Heart right ventricle (tissue), 16 donors: ENCODE measurements around the gene STRA8. TPM values are rescaled to one million over a fixed set of nuclear protein-coding genes. Genes with fewer than 3 reads are reported as not detected.

ENCODE experiments used
- ATAC-seq, 8 donors: fragments of 200-7000 bp; cut with Tn5 transposase; one replicate each; pipeline ENCODE4 v1.9.1; 2020; ENCODE audit warnings: mild to moderate bottlenecking in 8 of 8, moderate library complexity in 8 of 8, moderate number of reproducible peaks in 1 of 8
- DNase-seq, 2 donors: peaks; one replicate each; pipeline ENCODE4 v3.0.0-alpha.2; 2020
- H3K27ac ChIP-seq, 10 donors: fragments of 200-600 bp; sonication (generic) in 2 of 10; one replicate each; pipeline versions ENCODE4 v1.5.0 to v1.8.0; 2020 to 2022; ENCODE audit warnings: mild to moderate bottlenecking in 3 of 10
- H3K27me3 ChIP-seq, 7 donors: fragments of 200-600 bp; one replicate each; pipeline ENCODE4 v1.8.0; 2021 to 2022; ENCODE audit warnings: mild to moderate bottlenecking in 2 of 7
- H3K36me3 ChIP-seq, 9 donors: fragments of 200-600 bp; sonication (generic) in 1 of 9; one replicate each; pipeline versions ENCODE4 v1.5.0 to v1.8.0; 2020 to 2022; ENCODE audit warnings: mild to moderate bottlenecking in 2 of 9
- H3K4me1 ChIP-seq, 9 donors: fragments of 200-600 bp; sonication (generic) in 1 of 9; one replicate each; pipeline versions ENCODE4 v1.5.0 to v1.8.0; 2020 to 2022; ENCODE audit warnings: mild to moderate bottlenecking in 4 of 9
- H3K4me3 ChIP-seq, 10 donors: fragments of 200-600 bp; sonication (generic) in 2 of 10; one replicate each; pipeline versions ENCODE4 v1.5.0 to v1.8.0; 2020 to 2022; ENCODE audit warnings: mild to moderate bottlenecking in 7 of 10, moderate library complexity in 2 of 10
- H3K9me3 ChIP-seq, 11 donors: fragments of 200-600 bp in 10 of 11; sonication (generic) in 2 of 11; one replicate each; pipeline versions ENCODE4 v1.5.0 to v1.8.0; 2013 to 2022; ENCODE audit warnings: mild to moderate bottlenecking in 2 of 11, control low read depth in 1 of 11, moderate library complexity in 1 of 11
- CTCF ChIP-seq, 9 donors: fragments of 200-600 bp; sonication (generic) in 2 of 9; IDR thresholded peaks; one replicate each; pipeline versions ENCODE4 v1.5.0 to v1.8.0; 2021 to 2022; ENCODE audit warnings: antibody characterized with exemption in 9 of 9, mild to moderate bottlenecking in 5 of 9, moderate library complexity in 1 of 9
- WGBS, 2 donors: extraction: QIAGEN DNeasy Blood & Tissue Kit; methylation state at CpG; one replicate each; pipeline ENCODE4 v1.1.7; 2013; ENCODE audit warnings: inconsistent platforms in 1 of 2; 5-methylcytosine and 5-hydroxymethylcytosine counted together
- intact Hi-C, 10 donors: fragments of 100-400 bp; cut with DNase I; formaldehyde crosslinking; loops; one replicate each; pipeline versions ENCODE4 v1.11.1 to v1.14.2; 2022
- polyA plus RNA-seq, 2 donors: library from polyadenylated mRNA; stranded (reverse); fragments of 200-250 nt; gene quantifications; one replicate each; pipeline ENCODE4 v1.2.3, GENCODE V29; 2013
- total RNA-seq, 10 donors: library from RNA; stranded (reverse); fragmentation: NEBNext Ultra II Directional in 3 of 10; extraction: Animal tissue kit (Norgen Biotek cat#: 25700) in 3 of 10; gene quantifications; one replicate each; pipeline versions ENCODE4 v1.2.1 to v1.2.4, GENCODE V29; 2021 to 2023
- donor health status: Arrhythmogenic right ventricular cardiomyopathy.
- donor health status: ischemic (EF 13 %, LVEDD 7.1; RV severe dilation, severe dysfunction).
- donor health status: healthy with polysubstance abuse.
- donor health status: DM: no; HTN: yes; CAD: no.
- donor health status: DM: no; HTN: no; CAD: no.
- donor health status: ischemic (EF 25% LVEDD 6.9; RV normal size, moderate dysfunction).
- donor health status: ischemic (EF 25% LVEDD 5.7; RV mildly dilated, moderate dysfunction).
- donor health status: healthy.
- donor health status: DM: yes; HTN: yes; CAD: no.
- donor health status: Ischemic cardiomyopathy.
- donor health status: ischemic (EF 35%, LVEDD 5.7; RV mildly dilated, moderate dysfunction).
- donor health status: nonischemic (EF 11% LVEDD 7.7; RV severe dilation, severe dysfunction).
- donor health status: DM: yes; HTN: yes; CAD: no.
- donor health status: PGD.
- donor health status: ischemic (EF 29% LVEDD 5.4; RV normal size, mild dysfunction).
- donor health status: nonischemic (EF 23%, LVEDD 6.1; RV moderate dilation, normal function).

Gene STRA8
- total and polyA plus RNA-seq, 12 donors: not detected

GRCh38 chr7:135277161-135277560 is 43.5 kb downstream of the STRA8 start:
- intact Hi-C loops: loop anchor here in 4 of 10 donors (5.0 to 10.0 kb wide), 3 partner anchors 365 to 592 kb away; no protein-coding TSS in a partner anchor
- no peak overlapping the region for H3K27ac ChIP-seq
- H3K9me3 ChIP-seq: no peaks in the 10 kb centered on the region
- H3K27me3 ChIP-seq: peaks cover 0 to 18% (median 5%) of the 10 kb centered on the region in 7 donors
- WGBS, 2 donors: 76 to 80% methylated on average over 13 of the region's 13 CpGs
- no peak overlapping the region for H3K4me3 ChIP-seq
- peak in 1 of 8 donors; percentile 16 for ATAC-seq
- TF ChIP-seq CTCF (IDR thresholded peaks at IDR 0.05): no peak
- H3K4me1 ChIP-seq: peaks cover 0 to 15% (median 4%) of the 10 kb centered on the region in 9 donors
- no peaks in the 10 kb centered on the region for H3K36me3 ChIP-seq
- DNase-seq: no peak

- ATAC-seq: peak; percentile 86 to 97 (median 95)
- 4% methylated on average over 7 of the region's 7 CpGs for WGBS, 2 donors
- peak overlapping the region in 2 of 10 donors; percentile 20 to 24 for H3K4me3 ChIP-seq
- TF ChIP-seq CTCF (IDR thresholded peaks at IDR 0.05): peak; percentile 81 to 100 (median 96)
- intact Hi-C loops: loop anchor here (1.0 to 10.0 kb wide), 17 partner anchors 41 to 366 kb away; partner anchors contain the start of genes NUP205 (in 4 of the 10) and CNOT4 (in 2 of the 10)
- H3K27ac ChIP-seq: no peak overlapping the region
- H3K36me3 ChIP-seq: no peaks in the 10 kb centered on the region
- H3K4me1 ChIP-seq: peaks cover 0 to 10% (median 0%) of the 10 kb centered on the region in 9 donors
- peaks cover 0 to 18% (median 5%) of the 10 kb centered on the region in 7 donors for H3K27me3 ChIP-seq
- H3K9me3 ChIP-seq: no peaks in the 10 kb centered on the region
- DNase-seq: peak; percentile 45 to 87
Measured at GRCh38 chr7:135281363-135281949, 47.8 kb downstream of the STRA8 start.

DNA sequence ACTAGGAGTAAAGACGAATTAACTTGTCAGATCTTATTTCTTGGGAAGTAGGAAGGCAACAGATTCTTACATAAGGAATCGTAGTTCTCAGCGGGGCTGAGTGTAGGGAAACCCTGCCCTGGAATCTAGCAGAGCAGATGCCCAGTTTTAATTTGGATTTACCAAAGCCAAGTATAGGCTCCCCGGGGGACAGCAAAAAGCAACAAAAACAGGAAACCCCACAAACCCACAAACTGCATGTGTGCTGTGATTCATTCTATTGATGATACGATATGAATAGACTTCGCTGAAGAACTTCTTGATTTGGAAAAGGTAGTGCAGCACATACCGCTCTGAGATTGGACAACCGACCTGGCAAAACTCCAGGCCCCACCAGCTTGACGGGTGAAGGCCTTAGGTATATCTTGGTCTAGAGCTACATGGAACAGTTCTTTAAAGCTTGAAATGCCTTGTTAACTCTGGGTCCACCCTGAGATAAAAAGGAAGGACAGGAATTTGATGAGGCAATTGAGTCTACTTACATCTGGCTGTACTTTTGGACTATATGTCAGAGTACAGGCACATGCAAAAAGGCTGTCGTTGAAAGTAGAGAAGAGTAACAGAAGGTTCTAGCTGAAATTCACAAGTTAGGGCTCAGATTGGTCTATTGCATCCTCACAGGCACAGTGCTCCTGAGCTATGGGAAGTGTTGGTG is 49.1 kb downstream of the STRA8 start:
- Histone ChIP-seq H3K27me3 (peaks cover 0 to 18% (median 5%) of the 10 kb centered on the region in 7 donors), H3K4me3 (no peak overlapping the region), H3K36me3 (no peaks in the 10 kb centered on the region), H3K27ac (no peak overlapping the region), H3K4me1 (peaks cover 0 to 10% (median 0%) of the 10 kb centered on the region in 9 donors), H3K9me3 (no peaks in the 10 kb centered on the region)
- TF ChIP-seq CTCF (IDR thresholded peaks at IDR 0.05): no peak
- intact Hi-C loops: loop anchor here (2.0 to 10.0 kb wide), 12 partner anchors 40 to 365 kb away; partner anchors contain the start of genes NUP205 (in 4 of the 10) and CNOT4 (in 2 of the 10)
- ATAC-seq (no peak), DNase-seq (no peak)
- 85 to 87% methylated on average over 10 of the region's 10 CpGs for WGBS, 2 donors

DNA sequence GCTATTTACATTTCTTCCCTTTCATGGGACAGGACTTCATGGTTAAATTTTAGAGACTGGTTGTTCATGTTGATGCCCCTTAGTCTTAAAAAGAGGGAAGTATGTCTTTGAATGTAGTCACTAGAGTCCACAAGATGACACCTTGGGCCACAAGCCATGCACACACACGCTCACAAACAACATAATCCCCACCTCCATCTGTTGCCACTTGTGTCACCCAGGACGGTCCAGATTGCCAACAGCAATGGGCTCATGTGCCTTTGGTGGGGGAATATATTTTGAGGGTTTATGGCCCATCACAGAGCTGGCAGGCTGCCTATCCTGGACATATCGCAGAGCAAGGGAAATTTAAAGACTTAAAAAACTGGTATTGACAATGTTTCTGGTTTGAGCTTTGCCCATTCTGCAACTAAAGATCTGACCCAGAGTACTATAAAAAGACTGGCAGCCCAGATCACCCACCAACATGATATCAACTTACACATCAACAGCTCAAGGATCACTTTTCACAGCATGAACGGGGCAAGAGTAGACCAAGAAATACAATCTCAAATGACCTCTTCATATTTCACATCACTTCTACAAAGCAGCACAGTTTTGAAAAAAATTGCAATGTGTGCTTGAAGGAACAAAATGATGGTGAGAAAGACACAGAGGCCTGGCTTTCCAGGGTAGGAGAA is 50.5 kb downstream of the STRA8 start:
- 86 to 87% methylated on average over 4 of the region's 4 CpGs for WGBS, 2 donors
- Histone ChIP-seq H3K4me3 (no peak overlapping the region), H3K27me3 (peaks cover 0 to 13% (median 0%) of the 10 kb centered on the region in 7 donors), H3K4me1 (peaks cover 0 to 10% (median 0%) of the 10 kb centered on the region in 9 donors), H3K9me3 (no peaks in the 10 kb centered on the region), H3K36me3 (no peaks in the 10 kb centered on the region), H3K27ac (no peak overlapping the region)
- intact Hi-C loops: loop anchor here (2.0 to 10.0 kb wide), 12 partner anchors 38 to 363 kb away; partner anchors contain the start of genes NUP205 (in 4 of the 10) and CNOT4 (in 2 of the 10)
- no peak for ATAC-seq
- no peak for TF ChIP-seq CTCF (IDR thresholded peaks at IDR 0.05)
- no peak for DNase-seq
